SU-DHL-6 (cell line): ENCODE measurements around the gene MPC1.

Experiments used
- CTCF ChIP-seq: fragments of 200-600 bp; sonication (generic); IDR thresholded peaks from one replicate; pipeline ENCODE4 v1.5.1; 2017; ENCODE audit warnings: antibody characterized with exemption, mild to moderate bottlenecking, low read length, moderate library complexity; ENCODE audit not compliant: insufficient read depth, poor library complexity, severe bottlenecking
- EZH2phosphoT487 ChIP-seq: fragments of 200-600 bp; sonication (generic), shearing (Covaris generic); conservative IDR thresholded peaks from 2 replicates; pipeline ENCODE4 v1.6.1; 2018; ENCODE audit warnings: mild to moderate bottlenecking, antibody characterized with exemption, low read length, moderate library complexity, mixed read lengths

- no peak for TF ChIP-seq CTCF
- no peak for TF ChIP-seq EZH2phosphoT487
Measured at GRCh38 chr6:166420351-166420750, 37.6 kb upstream of the MPC1 start.
